ENCODE measurements around the gene PTAR1.
"Not testable (repeated sequence)": the region's sequence is repeated elsewhere in the genome, so short reads cannot be mapped to it uniquely, and the experiment has no call there.

Gene PTAR1, protein sequence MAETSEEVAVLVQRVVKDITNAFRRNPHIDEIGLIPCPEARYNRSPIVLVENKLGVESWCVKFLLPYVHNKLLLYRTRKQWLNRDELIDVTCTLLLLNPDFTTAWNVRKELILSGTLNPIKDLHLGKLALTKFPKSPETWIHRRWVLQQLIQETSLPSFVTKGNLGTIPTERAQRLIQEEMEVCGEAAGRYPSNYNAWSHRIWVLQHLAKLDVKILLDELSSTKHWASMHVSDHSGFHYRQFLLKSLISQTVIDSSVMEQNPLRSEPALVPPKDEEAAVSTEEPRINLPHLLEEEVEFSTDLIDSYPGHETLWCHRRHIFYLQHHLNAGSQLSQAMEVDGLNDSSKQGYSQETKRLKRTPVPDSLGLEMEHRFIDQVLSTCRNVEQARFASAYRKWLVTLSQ

DNA sequence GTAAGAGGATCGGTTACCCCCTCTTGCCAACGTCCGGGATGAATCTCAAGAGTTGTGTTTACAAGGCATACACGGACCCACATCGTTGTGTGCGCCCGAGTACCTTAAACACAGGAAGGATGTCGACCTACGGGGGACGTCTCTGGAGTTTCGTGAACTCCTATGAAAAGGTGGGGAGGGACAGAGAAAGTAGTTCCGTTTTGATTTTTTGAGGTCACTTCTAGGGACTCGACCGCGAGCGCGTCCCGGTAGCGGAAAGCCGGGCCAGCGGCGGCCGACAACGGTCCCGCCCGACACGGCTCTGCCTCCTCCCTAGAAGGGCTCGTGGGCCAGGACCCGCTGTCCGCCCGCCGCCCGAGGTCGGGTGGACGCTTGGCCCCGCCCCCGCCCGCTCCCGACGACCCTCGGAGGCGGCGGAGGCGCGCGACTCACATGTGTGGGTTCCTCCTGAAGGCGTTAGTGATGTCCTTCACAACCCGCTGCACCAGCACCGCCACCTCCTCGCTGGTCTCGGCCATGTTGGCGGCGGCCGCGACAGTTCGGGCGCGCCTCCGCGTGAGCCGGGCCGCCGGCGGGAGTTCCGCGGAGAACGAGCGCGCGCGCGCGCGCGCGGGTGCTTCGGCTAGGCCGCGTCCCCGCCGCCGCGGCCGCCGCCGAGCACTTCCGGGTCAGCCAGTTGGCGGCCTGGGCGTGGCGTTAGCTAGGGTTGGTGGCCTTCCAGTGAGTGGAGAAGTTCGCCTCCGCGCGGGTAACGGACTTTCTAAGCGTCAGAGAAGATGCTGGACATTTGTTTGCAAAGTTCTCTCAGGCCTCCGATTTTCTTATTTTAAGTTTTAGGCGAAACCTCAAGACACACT lies at the start of gene PTAR1:
PTAR1 (minus strand) TSS at position 591 of the 857 bp plus-strand sequence; CDS start at position 518, 73 bp downstream.
- DNase-seq (ENCODE audit: low read depth, low spot score) = peak; percentile 97

DNA sequence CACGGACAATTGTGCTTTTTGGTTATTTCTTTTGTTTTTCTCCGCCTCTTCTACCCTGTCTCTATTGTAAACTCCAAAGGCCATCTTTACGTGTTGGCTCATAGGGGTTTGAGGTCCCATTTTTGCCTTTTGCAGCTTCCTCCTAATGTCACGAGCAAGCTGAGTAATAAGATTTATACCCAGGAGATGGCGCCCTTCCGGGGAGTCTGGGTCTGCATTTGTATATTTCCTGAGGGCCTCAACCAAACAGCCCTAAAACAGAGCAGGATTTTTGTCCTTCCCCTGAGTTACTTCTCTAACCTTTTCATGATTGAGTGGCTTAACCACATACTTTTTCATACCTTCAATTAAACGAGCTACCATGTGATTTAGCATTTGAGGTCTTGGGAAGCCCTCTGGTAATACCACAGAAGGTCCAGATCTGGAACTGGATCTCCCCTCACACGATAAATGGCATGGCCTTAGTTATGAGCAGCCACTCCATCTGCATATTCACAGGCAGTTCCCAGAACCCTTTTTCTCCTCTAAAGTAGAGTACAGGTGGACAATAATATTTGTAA lies 49.6 kb upstream of the PTAR1 start:
- DNase-seq (ENCODE audit: low read depth, low spot score) = peak; percentile 22

DNA sequence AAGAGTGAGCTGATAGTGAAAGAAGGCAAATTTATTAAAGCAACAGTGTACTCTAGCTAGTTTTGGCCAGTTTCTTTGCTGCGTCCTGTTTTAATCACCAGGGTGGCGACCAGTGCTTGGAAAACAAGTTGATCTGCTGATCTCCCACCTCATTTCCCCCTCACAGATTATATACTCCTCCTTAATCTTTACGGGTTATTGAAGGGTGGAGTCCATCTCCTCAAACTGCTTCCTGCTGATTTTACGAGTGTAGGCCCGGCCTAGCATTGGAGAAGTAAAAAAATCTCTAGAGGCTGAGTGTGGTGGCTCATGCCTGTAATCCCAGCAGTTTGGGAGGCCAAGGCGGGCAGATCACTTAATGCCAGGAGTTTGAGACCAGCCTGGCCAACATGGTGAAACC lies 46.8 kb upstream of the PTAR1 start:
- no peak for DNase-seq (ENCODE audit: low read depth, low spot score)

DNA sequence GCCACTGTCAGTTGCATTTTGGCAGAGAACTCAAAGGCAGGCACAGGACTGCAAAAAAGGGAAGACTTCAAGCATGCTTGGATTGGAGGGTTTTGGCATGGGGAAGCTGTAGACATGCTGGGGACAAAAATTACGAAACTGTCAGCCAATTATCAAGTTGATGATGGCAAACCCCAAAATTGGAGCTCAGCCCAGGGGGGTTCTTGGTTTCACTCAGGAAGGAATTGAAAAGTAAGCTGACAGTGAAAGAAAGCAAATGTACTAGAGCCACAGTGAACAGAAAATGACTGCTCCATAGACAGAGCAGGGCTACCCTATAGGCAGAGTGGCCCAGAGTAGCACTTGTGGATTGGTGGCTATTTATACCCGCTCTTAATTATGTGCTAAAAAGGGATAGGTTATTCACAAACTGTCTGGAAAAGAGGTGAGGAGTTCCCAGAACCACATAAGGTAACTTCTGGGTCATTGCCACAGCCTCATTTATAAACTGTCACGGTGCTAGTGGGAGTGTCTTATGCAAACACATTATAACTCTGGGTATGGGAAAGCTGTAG lies 46.2 kb upstream of the PTAR1 start:
- no peak for DNase-seq (ENCODE audit: low read depth, low spot score)

DNA sequence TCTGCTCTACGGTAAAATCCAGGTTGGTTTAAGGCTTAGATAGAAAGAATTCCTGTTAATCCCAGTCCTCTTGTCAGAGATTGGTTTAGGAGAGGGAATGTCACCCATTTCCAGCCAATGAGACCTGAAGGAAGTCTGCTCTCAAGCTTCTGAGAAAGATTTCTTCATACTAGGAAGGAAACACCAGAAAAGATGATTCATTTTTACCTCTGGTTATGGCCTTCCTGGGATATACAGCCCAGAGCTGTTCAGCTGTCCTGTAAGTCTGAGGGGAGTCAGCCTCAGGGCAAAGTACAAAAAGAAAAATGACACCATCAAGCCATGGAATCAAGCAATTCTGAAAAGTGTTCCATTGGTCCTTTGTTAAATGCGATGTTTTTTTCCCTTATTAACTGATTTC lies 42.2 kb upstream of the PTAR1 start:
- no peak for DNase-seq (ENCODE audit: low read depth, low spot score)

DNA sequence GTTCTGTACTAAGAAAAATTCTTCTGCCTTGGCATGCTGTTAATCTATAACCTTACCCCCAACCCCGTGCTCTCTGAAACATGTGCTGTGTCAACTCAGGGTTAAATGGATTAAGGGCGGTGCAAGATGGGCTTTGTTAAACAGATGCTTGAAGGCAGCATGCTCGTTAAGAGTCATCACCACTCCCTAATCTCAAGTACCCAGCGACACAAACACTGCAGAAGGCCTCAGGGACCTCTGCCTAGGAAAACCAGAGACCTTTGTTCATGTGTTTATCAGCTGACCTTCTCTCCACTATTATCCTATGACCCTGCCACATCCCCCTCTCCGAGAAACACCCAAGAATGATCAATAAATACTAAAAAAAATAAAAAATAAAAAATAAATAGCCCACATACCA lies 40.2 kb upstream of the PTAR1 start:
- not testable (repeated sequence) for DNase-seq (ENCODE audit: low read depth, low spot score)

DNA sequence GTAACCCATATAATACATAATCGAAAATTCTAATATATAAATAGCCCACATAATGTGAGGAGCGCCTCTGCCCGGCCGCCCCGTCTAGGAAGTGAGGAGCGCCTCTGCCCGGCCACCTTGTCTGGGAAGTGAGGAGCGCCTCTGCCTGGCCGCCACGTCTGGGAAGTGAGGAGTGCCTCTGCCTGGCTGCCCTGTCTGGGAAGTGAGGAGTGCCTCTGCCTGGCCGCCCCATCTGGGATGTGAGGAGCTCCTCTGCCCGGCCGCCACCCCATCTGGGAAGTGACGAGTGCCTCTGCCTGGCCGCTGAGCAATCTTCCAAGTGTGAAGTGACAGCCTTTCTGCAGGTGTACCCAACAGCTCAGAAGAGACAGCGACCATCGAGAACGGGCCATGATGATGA lies 39.7 kb upstream of the PTAR1 start:
- DNase-seq (ENCODE audit: low read depth, low spot score) = not testable (repeated sequence)

DNA sequence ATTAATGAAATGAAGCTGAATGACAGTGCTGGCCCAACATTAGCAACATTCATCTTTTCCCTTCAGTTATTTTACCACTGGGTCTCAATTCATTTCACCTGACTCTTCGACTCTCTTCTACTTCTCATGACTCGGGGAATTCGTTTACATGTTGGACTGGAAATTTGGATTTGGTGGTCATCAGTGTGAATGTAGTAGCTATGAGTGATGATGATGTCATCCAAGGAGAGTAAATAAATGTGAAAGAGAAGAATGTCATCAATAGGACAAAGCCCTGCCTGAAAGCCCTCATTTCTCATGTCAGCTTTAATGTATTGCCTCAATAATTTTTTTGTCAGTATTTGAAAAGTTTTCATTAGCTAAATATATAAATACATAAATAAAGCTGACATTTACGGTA lies 38.9 kb upstream of the PTAR1 start:
- peak; percentile 27 for DNase-seq (ENCODE audit: low read depth, low spot score)

DNA sequence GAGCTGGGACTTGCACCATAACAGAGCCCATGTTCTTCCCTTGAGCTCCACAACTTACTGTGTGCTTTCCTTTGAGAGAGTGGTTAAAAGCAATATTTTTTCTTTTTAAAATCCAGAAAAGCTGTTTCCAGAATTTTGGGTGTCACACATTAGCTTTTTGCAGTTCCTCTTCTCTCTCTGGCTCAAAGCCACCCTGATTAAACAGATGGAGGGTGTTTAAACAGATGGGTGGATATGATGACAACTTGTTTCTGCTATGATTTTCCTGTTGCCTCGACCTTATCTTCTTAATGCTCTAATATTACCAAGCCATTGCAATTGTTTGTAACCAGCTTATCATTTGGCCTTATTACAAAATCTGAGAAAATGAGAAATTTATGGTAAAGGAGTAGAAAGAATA lies 37.9 kb upstream of the PTAR1 start:
- no peak for DNase-seq (ENCODE audit: low read depth, low spot score)

DNA sequence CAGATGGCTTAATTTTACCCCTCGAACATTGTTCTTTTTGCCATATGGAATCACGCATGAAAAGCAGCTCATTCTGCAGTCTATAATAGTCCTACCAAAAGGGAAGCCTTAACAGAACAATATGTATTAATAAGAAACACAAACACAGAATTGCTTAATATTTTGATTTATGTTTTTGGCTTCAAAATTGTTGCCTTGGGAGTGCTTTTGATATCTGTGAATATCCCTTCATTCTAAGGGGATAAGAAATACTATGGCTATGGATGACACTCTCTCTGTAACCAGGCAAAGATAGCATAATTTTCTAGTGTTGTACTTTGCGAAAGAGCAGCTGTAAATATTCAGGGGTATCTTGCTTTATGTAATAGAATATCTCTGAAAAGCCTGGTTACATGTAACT lies 34.5 kb upstream of the PTAR1 start:
- no peak for DNase-seq (ENCODE audit: low read depth, low spot score)

DNA sequence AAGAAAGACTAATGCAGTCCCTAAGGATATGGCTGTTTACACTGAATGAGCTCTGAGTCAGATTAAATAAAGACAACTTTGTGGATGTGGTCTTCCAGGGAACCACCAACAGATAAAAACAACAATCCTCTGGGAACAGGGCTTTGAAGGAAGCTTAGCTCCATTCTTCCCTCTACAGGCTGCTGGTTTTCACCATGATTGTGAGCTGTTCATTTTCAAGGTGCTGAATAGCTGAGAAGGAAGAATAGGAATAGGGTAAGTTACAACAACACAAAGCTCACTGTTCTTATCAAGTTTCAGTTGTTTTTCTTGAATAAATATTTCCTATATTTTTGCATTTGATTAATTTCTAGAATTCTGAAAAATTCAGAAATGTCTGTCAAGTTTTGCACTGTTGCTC lies 25.9 kb upstream of the PTAR1 start:
- DNase-seq (ENCODE audit: low read depth, low spot score) = peak; percentile 61

DNA sequence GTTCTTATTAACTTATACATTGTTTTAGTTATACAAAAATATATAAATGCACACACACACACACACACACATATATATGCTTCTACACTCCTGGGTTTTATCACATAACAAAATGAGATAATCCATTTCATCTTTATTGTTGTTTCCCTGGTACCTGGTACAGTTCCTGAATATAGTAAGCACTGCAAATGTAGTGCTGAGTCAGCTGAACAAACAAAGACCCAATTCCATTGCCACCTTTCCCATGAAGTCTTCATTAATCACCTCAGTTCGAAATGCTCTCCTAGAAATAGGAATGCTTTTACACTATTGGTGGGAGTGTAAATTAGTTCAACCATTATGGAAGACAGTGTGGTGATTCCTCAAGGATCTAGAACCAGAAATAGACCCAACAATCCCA lies 13.4 kb upstream of the PTAR1 start:
- no peak for DNase-seq (ENCODE audit: low read depth, low spot score)

DNA sequence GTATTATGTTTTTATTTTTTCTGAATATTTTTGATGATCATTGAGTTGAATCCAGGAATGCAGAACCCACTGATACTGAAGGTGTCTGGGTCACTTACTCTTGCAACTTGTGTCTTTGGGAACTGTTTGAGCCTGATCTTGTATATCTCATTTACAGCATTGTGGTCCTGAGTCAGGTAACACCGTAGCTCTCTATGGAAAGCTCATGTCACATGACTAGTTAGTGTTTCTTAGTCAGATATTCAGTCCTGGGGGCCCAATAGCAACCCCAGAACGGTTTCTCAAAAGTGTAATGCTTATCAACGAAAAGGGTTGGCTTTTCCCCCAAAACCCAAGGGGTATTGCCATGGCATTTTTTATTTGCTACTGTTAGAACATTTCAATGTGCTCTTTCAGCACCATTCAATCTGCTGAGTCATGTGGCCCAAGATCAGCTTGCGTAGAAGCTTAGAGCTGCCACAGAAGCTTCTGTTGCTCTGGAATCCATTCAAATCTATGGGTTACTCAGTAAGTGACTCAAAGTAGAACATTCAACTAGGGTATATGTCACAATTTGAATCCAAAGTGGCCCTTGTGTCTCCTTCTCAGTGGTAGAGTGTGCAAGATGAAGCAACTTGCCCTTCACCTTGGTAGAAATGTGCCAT lies 12.1 kb upstream of the PTAR1 start:
- DNase-seq (ENCODE audit: low read depth, low spot score) = peak; percentile 65

DNA sequence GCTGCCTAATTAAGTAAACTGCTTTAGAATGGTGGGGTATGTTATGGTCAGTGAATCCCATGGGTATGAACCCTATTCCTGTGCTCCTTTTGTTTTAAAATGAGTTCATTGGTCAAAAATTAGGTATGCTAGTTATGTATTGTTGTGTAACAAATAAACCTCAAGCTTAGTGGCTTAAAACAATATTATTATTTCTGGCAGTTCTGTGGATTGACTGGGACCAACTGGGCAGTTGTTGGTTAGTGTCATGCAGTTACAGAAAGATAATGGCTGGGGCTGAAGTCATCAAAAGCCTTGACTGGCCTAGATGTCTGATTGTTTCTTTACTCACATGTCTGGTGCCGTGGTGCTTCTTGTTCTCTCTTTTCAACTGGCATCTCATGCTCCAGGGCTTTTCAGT lies 8.9 kb upstream of the PTAR1 start:
- DNase-seq (ENCODE audit: low read depth, low spot score) = no peak

DNA sequence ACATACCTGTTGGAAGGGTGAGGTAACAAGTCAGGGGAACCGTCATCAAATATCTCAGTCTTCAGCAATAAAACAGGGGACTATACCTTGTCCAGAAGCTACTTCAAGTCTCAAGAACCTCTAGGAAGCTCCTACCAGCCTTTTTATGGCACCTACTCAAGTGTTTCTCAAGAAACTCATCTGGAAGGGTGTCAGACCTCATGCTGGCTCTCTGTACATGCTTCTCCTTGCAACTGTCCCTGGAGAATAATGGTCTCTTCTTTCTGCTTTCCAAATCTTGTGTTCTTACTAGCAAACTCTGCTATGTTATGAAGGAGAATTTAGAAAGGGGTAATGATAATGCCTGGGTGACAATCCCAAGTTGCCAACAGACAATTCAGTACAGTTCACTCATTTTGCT lies 8.3 kb upstream of the PTAR1 start:
- DNase-seq (ENCODE audit: low read depth, low spot score) = no peak

DNA sequence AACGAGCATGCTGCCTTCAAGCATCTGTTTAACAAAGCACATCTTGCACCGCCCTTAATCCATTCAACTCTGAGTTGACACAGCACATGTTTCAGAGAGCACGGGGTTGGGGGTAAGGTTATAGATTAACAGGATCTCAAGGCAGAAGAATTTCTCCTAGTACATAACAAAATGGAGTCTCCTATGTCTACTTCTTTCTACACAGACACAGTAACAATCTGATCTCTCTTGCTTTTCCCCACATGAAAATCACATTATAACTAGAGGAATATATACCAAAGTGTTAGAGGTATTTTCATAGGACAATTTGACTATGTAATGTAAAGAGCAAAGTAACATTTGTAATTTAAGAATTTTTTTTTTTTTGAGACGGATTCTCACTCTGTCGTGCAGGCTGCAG lies 4.1 kb upstream of the PTAR1 start:
- DNase-seq (ENCODE audit: low read depth, low spot score) = not testable (repeated sequence)

DNA sequence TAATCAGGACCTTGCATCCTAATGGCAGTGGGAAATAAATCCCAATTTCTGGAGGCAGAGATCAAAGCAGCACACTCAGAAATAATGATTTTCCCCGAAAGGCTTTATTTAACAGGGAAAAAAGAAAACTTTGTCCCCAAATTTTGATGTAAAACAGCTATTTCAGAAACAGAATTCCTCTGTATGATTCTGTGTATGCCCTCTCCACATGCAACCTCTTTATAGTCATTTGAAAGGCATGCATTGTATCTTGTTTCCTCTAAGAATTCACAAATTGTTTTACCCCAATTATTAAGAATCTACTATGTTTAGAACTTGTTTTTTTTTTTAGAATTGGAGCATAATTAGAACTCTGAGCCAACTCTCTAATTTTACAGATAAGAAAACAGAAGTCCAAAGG lies 2.7 kb upstream of the PTAR1 start:
- no peak for DNase-seq (ENCODE audit: low read depth, low spot score)

DNA sequence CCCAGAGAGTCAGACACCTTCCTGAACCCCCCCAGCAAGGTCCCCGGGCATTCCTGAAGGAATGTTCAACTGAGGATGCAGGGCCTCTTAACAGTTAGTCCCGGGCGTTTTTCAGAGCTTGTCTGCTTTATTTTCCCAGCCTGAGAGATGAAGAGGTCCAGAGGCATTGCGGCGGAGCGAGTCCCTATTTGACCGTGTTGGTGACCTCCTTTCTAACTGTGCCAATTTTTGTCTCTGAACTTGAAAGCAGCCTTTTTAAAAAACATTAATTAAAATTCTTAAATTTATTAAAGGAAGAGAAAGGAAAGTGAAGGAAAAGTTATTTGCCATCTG lies 433 bp upstream of the PTAR1 start:
- DNase-seq (ENCODE audit: low read depth, low spot score) = no peak

DNA sequence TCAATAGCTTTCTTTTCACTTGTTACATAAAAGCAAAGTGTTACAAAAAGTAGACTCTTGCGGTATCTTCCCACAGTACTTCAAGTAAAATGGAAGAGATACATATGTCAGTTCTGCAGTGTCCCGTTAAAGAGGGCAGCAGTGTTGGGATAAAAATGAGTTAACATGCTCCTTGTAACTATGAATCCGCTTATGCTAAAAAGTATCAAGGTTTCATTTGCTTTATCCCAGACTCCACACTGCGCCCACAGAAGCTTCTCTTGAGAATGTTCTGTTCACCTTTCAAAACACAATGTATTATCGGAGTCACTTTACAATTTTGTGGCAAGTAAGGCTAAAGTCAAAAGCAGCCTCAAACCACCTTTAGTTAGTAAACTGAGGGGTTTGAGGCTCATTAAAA lies 790 bp downstream of the PTAR1 start:
- DNase-seq (ENCODE audit: low read depth, low spot score) = peak; percentile 36

DNA sequence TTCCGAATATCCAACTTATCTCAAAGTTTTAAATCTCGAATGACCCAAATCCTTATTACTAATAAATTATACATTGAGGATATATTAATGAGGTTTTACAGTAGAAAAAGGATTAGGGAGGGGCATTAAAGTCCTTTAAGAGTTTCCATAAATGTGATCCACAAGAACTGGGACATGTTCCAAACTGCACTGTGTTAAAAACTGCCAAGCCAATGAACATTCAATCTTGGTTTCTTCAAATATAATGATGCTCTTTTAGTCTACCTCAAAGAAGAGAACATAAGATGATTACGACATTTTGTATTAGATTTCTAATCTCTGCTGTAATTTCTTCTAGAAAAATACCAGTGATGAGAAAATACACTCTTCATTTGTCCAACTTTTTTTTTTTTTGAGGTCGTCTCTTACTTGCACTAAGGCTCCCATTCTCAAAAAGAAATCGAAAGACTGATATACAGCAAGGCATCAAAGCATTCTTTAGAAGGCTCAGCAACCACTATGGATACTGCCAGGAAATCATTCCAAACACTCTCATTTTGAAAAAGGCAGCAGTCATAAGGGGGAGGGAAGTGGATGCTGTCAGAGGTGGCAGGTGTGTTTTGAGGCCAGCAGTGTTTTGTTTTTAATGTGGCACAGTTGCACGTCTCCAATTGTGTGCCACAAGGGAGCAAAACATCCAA lies 1.7 kb downstream of the PTAR1 start:
- peak; percentile 77 for DNase-seq (ENCODE audit: low read depth, low spot score)

DNA sequence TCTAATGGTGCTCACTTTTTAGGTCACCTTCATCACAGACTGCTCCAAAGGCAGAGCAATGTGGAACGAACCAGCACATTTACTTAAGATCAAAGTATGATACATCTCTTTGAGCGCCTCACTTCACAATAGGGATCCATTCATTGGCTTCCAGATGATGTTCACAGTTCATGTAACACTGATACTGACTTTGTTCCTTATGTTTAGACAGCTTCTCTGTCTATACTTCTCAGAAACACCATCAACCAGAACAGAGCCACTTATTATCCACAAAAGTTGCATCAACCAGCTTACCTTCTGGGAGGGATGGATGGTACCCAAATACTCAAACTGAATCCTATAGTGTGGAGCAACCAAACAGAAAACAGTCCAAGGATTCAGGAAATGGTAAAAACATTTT lies 4.6 kb downstream of the PTAR1 start:
- no peak for DNase-seq (ENCODE audit: low read depth, low spot score)
